Left ventricle myocardium inferior (tissue), 1 donor: Measurements from ENCODE around the gene NRP1. TPM values are rescaled to one million over a fixed set of nuclear protein-coding genes. Genes with fewer than 3 reads are reported as not detected.
A peak's percentile ranks its signal among the peaks of the same experiment; 100 is the strongest.

Experiments used
- DNase-seq: peaks from one replicate; pipeline ENCODE4 v3.0.0-alpha.2; 2020
- H3K27ac ChIP-seq: fragments of 200-600 bp; replicated peaks from 2 replicates; pipeline ENCODE4 v1.8.0; 2021
- H3K27me3 ChIP-seq: fragments of 200-600 bp; 2 replicates; pipeline ENCODE4 v1.8.0; 2021; ENCODE audit warnings: low read depth
- H3K36me3 ChIP-seq: fragments of 200-600 bp; 2 replicates; pipeline ENCODE4 v1.8.0; 2021
- H3K4me1 ChIP-seq: fragments of 200-600 bp; 2 replicates; pipeline ENCODE4 v1.8.0; 2021
- H3K4me3 ChIP-seq: fragments of 200-600 bp; 2 replicates; pipeline ENCODE4 v1.8.0; 2021; ENCODE audit warnings: mild to moderate bottlenecking, moderate library complexity
- H3K9me3 ChIP-seq: fragments of 200-600 bp; replicated peaks from 2 replicates; pipeline ENCODE4 v1.8.0; 2021
- CTCF ChIP-seq: fragments of 200-600 bp; IDR thresholded peaks from 2 replicates; pipeline ENCODE4 v1.8.0; 2021; ENCODE audit warnings: antibody characterized with exemption, mild to moderate bottlenecking, borderline replicate concordance
- intact Hi-C: fragments of 100-400 bp; cut with micrococcal nuclease; formaldehyde crosslinking; loops from one replicate; pipeline ENCODE4 v1.11.0; 2022
- total RNA-seq: library from RNA; stranded (reverse); fragmentation: NEBNext Ultra II Directional; extraction: Animal tissue kit (Norgen Biotek cat#: 25700); gene quantifications from one replicate; pipeline ENCODE4 v1.2.1, GENCODE V29; 2021
- donor health status: DM: no; HTN: yes; CAD: no; lungs with severe emphysema.

Gene NRP1
- total RNA-seq, 1 donor from 2014 or later = 168 TPM

DNA sequence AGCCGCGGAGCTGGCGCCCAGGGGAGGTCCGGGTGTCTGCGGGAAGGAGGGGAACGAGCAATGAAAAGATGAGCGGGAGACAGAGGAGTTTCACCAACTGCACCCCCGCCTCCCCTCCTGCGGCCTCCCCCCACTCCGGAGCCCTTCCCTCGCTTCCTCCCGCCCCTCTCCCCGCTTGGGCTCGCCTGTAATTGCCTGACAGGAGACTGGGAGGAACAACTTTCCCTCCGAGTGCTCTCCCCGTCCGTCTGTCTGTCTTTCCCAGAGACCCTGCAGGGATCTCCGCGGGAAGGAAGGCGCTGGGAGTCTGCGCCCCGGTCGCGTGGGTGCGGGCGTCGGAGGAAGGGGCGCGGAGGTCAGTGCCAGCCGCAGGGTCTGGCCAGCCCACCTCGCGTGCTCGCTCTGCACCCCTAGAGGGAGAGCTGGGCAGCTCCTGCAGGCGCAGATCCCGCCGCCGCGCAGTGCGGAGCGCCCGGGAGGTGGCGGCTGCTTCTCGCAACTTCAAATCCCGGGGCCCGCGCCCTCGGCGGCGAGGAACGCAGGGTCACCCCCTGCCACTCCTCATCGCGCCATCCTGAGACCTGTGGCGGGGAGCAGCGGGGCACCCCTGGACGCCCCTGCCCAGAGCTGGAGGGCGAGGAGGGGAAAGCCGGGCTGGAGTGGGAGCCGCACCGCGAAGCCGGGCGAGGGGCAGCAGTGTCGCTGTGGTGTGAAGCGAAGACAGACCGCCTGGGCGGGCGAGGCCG, 511 bp upstream of the NRP1 start:
- H3K4me3 ChIP-seq = peak overlapping the region; percentile 82
- intact Hi-C loops = loop anchor here (5.0 to 10.0 kb wide), 2 partner anchors 140 to 1302 kb away; no protein-coding TSS in a partner anchor
- H3K27ac ChIP-seq = peak overlapping the region; percentile 99
- peak; percentile 83 for DNase-seq
- H3K9me3 ChIP-seq = no peaks in the 10 kb centered on the region
- peaks cover 4% of the 10 kb centered on the region for H3K36me3 ChIP-seq
- TF ChIP-seq CTCF = peak; percentile 82
- peaks cover 78% of the 10 kb centered on the region for H3K4me1 ChIP-seq
- H3K27me3 ChIP-seq = no peaks in the 10 kb centered on the region

GRCh38 chr10:33333260-33334101, 986 bp downstream of the NRP1 start:
- no peak for TF ChIP-seq CTCF
- intact Hi-C loops = loop anchor here (5.0 to 10.0 kb wide), 2 partner anchors 139 to 1304 kb away; no protein-coding TSS in a partner anchor
- Histone ChIP-seq H3K27me3 (no peaks in the 10 kb centered on the region), H3K36me3 (peaks cover 19% of the 10 kb centered on the region), H3K4me3 (peak overlapping the region; percentile 82), H3K9me3 (no peaks in the 10 kb centered on the region), H3K27ac (peak overlapping the region; percentile 99), H3K4me1 (peaks cover 90% of the 10 kb centered on the region)
- no peak for DNase-seq

DNA sequence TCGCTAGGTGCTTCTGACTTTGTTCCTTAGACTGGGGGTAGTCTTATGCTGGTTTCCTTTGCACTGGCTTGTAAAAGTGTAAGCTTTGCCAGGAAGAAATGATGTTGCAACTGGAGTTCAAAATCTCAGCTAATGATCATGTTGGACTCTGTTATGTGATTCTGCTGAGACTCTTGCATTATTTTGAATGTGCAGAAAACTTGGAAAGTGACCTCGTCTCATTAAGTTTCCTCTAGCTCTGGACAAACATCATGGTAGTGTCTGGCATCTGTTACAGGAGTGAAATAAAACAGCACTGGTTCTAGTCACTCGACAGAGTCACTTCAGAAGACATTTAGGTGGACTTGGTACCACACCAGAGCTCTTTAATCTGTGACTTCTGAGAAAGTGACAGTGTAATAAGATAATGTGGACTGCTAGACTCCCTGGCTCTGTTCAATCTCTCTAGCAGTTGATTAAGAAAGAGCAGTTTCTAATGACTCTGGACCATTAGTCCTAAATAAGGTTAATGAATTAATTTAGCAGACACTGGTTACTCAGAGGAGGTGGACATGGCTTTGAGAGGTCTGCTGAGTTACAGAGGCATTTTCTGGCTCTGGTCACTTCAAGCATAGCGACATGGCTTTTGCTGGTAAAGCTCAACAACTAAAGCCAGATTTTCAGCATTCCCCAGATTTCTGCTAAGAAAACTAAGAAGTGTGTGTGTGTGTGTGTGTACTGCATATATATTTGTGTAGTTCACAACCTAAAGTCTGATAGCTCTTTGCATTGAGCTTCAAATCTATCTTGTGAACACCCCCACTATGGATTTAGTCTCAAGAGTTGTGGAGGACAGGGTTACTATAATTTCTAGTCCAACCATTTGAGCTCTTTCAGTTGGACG, 2.0 kb downstream of the NRP1 start:
- peaks cover 30% of the 10 kb centered on the region for H3K36me3 ChIP-seq
- no peaks in the 10 kb centered on the region for H3K9me3 ChIP-seq
- intact Hi-C loops = loop anchor here (5.0 to 10.0 kb wide), 2 partner anchors 138 to 1305 kb away; no protein-coding TSS in a partner anchor
- H3K4me3 ChIP-seq = peak overlapping the region; percentile 82
- TF ChIP-seq CTCF = no peak
- peak overlapping the region; percentile 99 for H3K27ac ChIP-seq
- peaks cover 92% of the 10 kb centered on the region for H3K4me1 ChIP-seq
- DNase-seq = no peak
- no peaks in the 10 kb centered on the region for H3K27me3 ChIP-seq

DNA sequence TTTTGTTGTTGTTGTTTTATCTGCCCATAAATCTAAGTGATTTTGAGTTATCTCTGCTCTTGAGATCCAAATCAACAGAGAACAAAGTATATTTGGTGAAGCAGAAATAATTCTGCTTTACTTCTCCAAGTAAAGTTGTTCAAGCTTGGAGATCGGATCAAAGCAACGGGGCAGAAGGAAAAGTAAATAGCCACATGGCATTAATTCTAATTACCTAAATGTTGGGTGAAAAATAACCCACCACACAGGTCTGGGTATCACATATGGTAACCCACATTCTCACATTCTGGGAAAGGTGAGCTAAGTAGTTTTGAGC, 3.1 kb downstream of the NRP1 start:
- DNase-seq = no peak
- H3K4me1 ChIP-seq = peaks cover 92% of the 10 kb centered on the region
- intact Hi-C loops = loop anchor here (5.0 to 10.0 kb wide), 2 partner anchors 137 to 1306 kb away; no protein-coding TSS in a partner anchor
- peak overlapping the region; percentile 82 for H3K4me3 ChIP-seq
- TF ChIP-seq CTCF = no peak
- H3K27me3 ChIP-seq = no peaks in the 10 kb centered on the region
- H3K36me3 ChIP-seq = peaks cover 31% of the 10 kb centered on the region
- H3K9me3 ChIP-seq = no peaks in the 10 kb centered on the region
- peak overlapping the region; percentile 99 for H3K27ac ChIP-seq
